Breast epithelium (tissue), 3 donors: ENCODE measurements around the gene SRGAP1.

Experiments
- POLR2AphosphoS5 ChIP-seq, 3 donors: sonication (generic); formaldehyde crosslinking; IDR thresholded peaks; one replicate each; pipeline ENCODE4 v1.6.1; 2017; ENCODE audit warnings: antibody characterized with exemption in 3 of 3
- TF ChIP-seq, protein P1 (sequence below), 3 donors: fragments of 450-650 bp; IDR thresholded peaks; one replicate each; pipeline ENCODE4 v1.5.1; 2016 to 2017; ENCODE audit warnings: antibody characterized with exemption in 3 of 3, mild to moderate bottlenecking in 3 of 3, moderate library complexity in 3 of 3

- no peak for TF ChIP-seq POLR2AphosphoS5 (IDR thresholded peaks at IDR 0.05)
- TF ChIP-seq, protein P1, sequence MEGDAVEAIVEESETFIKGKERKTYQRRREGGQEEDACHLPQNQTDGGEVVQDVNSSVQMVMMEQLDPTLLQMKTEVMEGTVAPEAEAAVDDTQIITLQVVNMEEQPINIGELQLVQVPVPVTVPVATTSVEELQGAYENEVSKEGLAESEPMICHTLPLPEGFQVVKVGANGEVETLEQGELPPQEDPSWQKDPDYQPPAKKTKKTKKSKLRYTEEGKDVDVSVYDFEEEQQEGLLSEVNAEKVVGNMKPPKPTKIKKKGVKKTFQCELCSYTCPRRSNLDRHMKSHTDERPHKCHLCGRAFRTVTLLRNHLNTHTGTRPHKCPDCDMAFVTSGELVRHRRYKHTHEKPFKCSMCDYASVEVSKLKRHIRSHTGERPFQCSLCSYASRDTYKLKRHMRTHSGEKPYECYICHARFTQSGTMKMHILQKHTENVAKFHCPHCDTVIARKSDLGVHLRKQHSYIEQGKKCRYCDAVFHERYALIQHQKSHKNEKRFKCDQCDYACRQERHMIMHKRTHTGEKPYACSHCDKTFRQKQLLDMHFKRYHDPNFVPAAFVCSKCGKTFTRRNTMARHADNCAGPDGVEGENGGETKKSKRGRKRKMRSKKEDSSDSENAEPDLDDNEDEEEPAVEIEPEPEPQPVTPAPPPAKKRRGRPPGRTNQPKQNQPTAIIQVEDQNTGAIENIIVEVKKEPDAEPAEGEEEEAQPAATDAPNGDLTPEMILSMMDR (IDR thresholded peaks at IDR 0.05): no peak
These were observed 292.6 kb downstream of the SRGAP1 start for GRCh38 chr12:64137117-64137516.
